ENCODE data around the gene MACROD2. TPM values are rescaled to one million over a fixed set of nuclear protein-coding genes. Genes with fewer than 3 reads are reported as not detected.
"Not testable (repeated sequence)": the region's sequence is repeated elsewhere in the genome, so short reads cannot be mapped to it uniquely, and the experiment has no call there.

MACROD2 gene
- polyA plus RNA-seq, 4 donors = 1.00 to 4.8 (median 1.4) TPM

DNA sequence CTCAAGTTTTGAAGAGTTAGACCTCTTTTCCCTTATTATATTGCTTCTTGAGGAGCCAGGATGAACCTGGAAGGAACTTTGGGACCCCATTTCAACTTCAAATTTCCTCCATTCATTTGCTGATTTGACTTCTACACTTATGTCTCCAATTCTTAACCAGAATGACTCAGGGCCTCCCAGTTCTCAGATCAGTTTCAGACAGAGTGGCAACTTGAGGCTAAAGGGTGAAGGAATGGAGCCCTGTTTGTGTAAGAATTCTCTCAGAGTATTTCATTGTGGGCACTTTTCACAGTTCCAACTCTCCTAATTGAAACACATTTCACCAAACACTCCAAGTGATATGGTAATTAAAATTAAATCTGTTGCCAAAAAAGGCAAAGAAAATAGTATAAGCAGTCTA lies 451.1 kb downstream of the MACROD2 start:
- no peaks in the 10 kb centered on the region for H3K4me1 ChIP-seq (ENCODE audit: control insufficient read depth in 3 of 3, insufficient read depth in 2 of 3, low read depth in 1 of 3, low read length in 2 of 3)
- FAIRE-seq (no peak), DNase-seq (no peak)
- H3K9me3 ChIP-seq (ENCODE audit: control insufficient read depth in 2 of 2, insufficient read depth in 1 of 2, low read depth in 1 of 2, low read length in 1 of 2) = peaks cover 0 to under 1% of the 10 kb centered on the region in 2 donors
- H3K4me3 ChIP-seq (ENCODE audit: low read depth in 1 of 3, low read length in 3 of 3) = no peak overlapping the region
- no peaks in the 10 kb centered on the region for H3K27me3 ChIP-seq (ENCODE audit: control insufficient read depth in 3 of 3, insufficient read depth in 3 of 3, low read length in 3 of 3)
- H3K36me3 ChIP-seq (ENCODE audit: control insufficient read depth in 3 of 3, insufficient read depth in 2 of 3, low read depth in 1 of 3, low read length in 3 of 3) = no peaks in the 10 kb centered on the region
- no peak overlapping the region for H3K27ac ChIP-seq (ENCODE audit: low read depth in 1 of 3, low read length in 2 of 3)

DNA sequence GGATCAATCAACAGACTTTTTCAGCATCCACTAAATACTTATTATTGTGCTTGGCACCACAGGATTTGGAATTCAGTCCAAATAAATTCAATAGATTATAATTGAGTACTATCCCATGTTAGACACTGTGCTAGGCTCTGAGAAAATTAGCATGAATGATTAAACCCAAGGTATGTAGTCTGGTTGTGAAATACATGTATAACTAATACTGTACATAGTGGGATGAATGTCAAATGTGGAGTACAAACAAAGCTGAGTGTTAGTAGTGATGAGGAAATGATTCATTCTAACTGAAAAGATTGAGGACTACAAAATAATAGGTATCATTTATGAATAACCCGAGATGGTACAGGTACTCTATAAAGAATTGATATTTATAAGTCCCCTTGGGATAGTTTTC lies 454.0 kb downstream of the MACROD2 start:
- FAIRE-seq (no peak), DNase-seq (no peak)
- peaks cover 0 to 4% of the 10 kb centered on the region in 2 donors for H3K9me3 ChIP-seq (ENCODE audit: control insufficient read depth in 2 of 2, insufficient read depth in 1 of 2, low read depth in 1 of 2, low read length in 1 of 2)
- H3K27ac ChIP-seq (ENCODE audit: low read depth in 1 of 3, low read length in 2 of 3) = no peak overlapping the region
- H3K4me3 ChIP-seq (ENCODE audit: low read depth in 1 of 3, low read length in 3 of 3) = no peak overlapping the region
- no peaks in the 10 kb centered on the region for H3K36me3 ChIP-seq (ENCODE audit: control insufficient read depth in 3 of 3, insufficient read depth in 2 of 3, low read depth in 1 of 3, low read length in 3 of 3)
- WGBS, 3 donors = 55 to 79% (median 59%) methylated on average over 1 of the region's 1 CpG
- no peaks in the 10 kb centered on the region for H3K27me3 ChIP-seq (ENCODE audit: control insufficient read depth in 3 of 3, insufficient read depth in 3 of 3, low read length in 3 of 3)
- no peaks in the 10 kb centered on the region for H3K4me1 ChIP-seq (ENCODE audit: control insufficient read depth in 3 of 3, insufficient read depth in 2 of 3, low read depth in 1 of 3, low read length in 2 of 3)

DNA sequence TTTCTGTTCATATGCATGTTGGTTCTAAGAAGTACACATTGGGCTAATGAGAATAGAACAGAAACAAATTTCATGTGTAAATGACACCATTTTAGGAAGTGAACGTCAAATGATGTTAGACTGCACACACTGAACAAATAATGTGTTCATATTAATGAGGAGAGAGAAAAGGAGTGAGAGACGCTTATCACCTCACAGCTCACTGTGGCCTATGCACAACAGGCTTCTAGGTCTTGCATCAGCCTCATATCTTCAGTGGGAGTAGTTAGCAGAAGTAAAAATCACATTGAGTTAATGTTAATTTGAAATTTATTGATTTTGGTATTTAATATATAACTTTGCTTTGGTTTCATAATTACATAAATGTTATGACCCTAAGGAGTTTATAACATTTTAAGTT lies 454.9 kb downstream of the MACROD2 start:
- no peak for DNase-seq

DNA sequence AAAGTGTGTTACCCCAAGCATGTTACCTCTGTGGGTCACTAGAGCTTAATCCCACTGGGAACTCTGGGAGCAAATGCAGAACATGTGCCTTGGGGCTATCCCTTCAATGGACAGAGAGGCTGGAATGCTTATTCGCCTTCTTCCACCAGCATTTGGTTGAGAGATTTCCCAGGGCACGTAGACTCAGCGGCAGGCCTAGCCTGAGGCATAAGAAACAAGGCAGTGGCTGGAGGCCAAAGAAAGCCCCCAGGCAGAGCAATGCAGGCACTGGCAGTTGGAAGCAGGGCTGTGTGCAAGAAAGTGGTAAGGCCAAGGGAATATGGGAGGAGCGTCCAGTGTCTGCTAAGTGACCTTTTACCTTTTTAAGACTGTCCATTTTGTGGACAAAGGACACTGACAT lies 456.1 kb downstream of the MACROD2 start:
- 89 to 94% (median 92%) methylated on average over 4 of the region's 4 CpGs for WGBS, 3 donors
- Histone ChIP-seq H3K27me3 (ENCODE audit: control insufficient read depth in 3 of 3, insufficient read depth in 3 of 3, low read length in 3 of 3) (no peaks in the 10 kb centered on the region), H3K9me3 (ENCODE audit: control insufficient read depth in 2 of 2, insufficient read depth in 1 of 2, low read depth in 1 of 2, low read length in 1 of 2) (peaks cover 0 to 4% of the 10 kb centered on the region in 2 donors), H3K27ac (ENCODE audit: low read depth in 1 of 3, low read length in 2 of 3) (no peak overlapping the region), H3K4me1 (ENCODE audit: control insufficient read depth in 3 of 3, insufficient read depth in 2 of 3, low read depth in 1 of 3, low read length in 2 of 3) (no peaks in the 10 kb centered on the region), H3K36me3 (ENCODE audit: control insufficient read depth in 3 of 3, insufficient read depth in 2 of 3, low read depth in 1 of 3, low read length in 3 of 3) (no peaks in the 10 kb centered on the region), H3K4me3 (ENCODE audit: low read depth in 1 of 3, low read length in 3 of 3) (no peak overlapping the region)
- FAIRE-seq (no peak), DNase-seq (no peak)

More for the DNA sequence above, 454.9 kb downstream of the MACROD2 start:
- 73 to 92% (median 74%) methylated on average over 2 of the region's 2 CpGs for WGBS, 3 donors
- H3K36me3 ChIP-seq (ENCODE audit: control insufficient read depth in 3 of 3, insufficient read depth in 2 of 3, low read depth in 1 of 3, low read length in 3 of 3) = no peaks in the 10 kb centered on the region
- no peaks in the 10 kb centered on the region for H3K4me1 ChIP-seq (ENCODE audit: control insufficient read depth in 3 of 3, insufficient read depth in 2 of 3, low read depth in 1 of 3, low read length in 2 of 3)
- peaks cover 0 to 4% of the 10 kb centered on the region in 2 donors for H3K9me3 ChIP-seq (ENCODE audit: control insufficient read depth in 2 of 2, insufficient read depth in 1 of 2, low read depth in 1 of 2, low read length in 1 of 2)
- H3K27ac ChIP-seq (ENCODE audit: low read depth in 1 of 3, low read length in 2 of 3) = no peak overlapping the region
- H3K4me3 ChIP-seq (ENCODE audit: low read depth in 1 of 3, low read length in 3 of 3) = no peak overlapping the region
- H3K27me3 ChIP-seq (ENCODE audit: control insufficient read depth in 3 of 3, insufficient read depth in 3 of 3, low read length in 3 of 3) = no peaks in the 10 kb centered on the region
- FAIRE-seq = no peak

DNA sequence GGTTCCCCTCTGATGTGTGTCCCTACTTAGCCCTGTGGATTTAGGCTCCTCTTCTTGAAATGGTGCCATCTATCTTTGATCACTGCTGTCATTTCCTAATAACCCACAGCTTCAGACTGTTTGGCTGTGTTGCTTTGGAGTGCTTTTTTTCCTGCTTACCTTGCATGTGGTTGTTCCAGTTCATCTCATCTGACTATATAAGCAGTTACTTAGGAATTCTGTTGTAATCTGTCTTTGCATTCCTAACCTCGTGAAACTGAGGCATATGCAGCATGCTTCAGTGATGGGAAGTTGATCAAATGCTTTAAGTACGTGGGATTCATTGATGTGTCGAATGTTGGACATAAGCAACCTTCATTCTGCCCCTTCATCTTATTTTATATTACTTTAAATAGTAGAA lies 457.9 kb downstream of the MACROD2 start:
- FAIRE-seq = no peak
- Histone ChIP-seq H3K36me3 (ENCODE audit: control insufficient read depth in 3 of 3, insufficient read depth in 2 of 3, low read depth in 1 of 3, low read length in 3 of 3) (no peaks in the 10 kb centered on the region), H3K27ac (ENCODE audit: low read depth in 1 of 3, low read length in 2 of 3) (no peak overlapping the region), H3K4me3 (ENCODE audit: low read depth in 1 of 3, low read length in 3 of 3) (no peak overlapping the region), H3K9me3 (ENCODE audit: control insufficient read depth in 2 of 2, insufficient read depth in 1 of 2, low read depth in 1 of 2, low read length in 1 of 2) (peaks cover 0 to 4% of the 10 kb centered on the region in 2 donors), H3K27me3 (ENCODE audit: control insufficient read depth in 3 of 3, insufficient read depth in 3 of 3, low read length in 3 of 3) (no peaks in the 10 kb centered on the region), H3K4me1 (ENCODE audit: control insufficient read depth in 3 of 3, insufficient read depth in 2 of 3, low read depth in 1 of 3, low read length in 2 of 3) (no peaks in the 10 kb centered on the region)
- DNase-seq = no peak
- WGBS, 3 donors = 66 to 87% (median 78%) methylated on average over 3 of the region's 3 CpGs

DNA sequence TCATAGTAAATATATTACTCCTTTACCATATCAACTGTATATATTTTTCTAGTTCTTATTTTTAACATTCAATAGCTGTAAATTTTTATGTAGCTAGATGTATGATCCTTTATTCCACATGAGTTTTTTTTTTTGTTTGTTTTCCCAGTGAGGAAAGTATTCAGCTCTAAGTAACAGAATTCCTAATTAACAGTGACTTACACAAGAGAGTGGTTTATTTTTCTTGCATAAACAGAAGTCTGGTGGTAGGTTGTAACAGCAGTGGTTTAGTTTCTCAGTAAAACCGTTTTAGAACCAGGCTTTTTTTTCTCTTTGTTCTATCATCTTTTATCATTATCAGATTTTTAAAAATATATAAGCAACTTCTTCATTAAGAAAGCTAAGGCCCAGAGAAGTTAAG lies 459.0 kb downstream of the MACROD2 start:
- no peaks in the 10 kb centered on the region for H3K4me1 ChIP-seq (ENCODE audit: control insufficient read depth in 3 of 3, insufficient read depth in 2 of 3, low read depth in 1 of 3, low read length in 2 of 3)
- H3K4me3 ChIP-seq (ENCODE audit: low read depth in 1 of 3, low read length in 3 of 3) = no peak overlapping the region
- no peak overlapping the region for H3K27ac ChIP-seq (ENCODE audit: low read depth in 1 of 3, low read length in 2 of 3)
- DNase-seq (no peak), FAIRE-seq (no peak)
- H3K36me3 ChIP-seq (ENCODE audit: control insufficient read depth in 3 of 3, insufficient read depth in 2 of 3, low read depth in 1 of 3, low read length in 3 of 3) = no peaks in the 10 kb centered on the region
- H3K27me3 ChIP-seq (ENCODE audit: control insufficient read depth in 3 of 3, insufficient read depth in 3 of 3, low read length in 3 of 3) = no peaks in the 10 kb centered on the region
- 41 to 48% (median 43%) methylated on average over 1 of the region's 1 CpG for WGBS, 3 donors
- peaks cover 0 to 4% of the 10 kb centered on the region in 2 donors for H3K9me3 ChIP-seq (ENCODE audit: control insufficient read depth in 2 of 2, insufficient read depth in 1 of 2, low read depth in 1 of 2, low read length in 1 of 2)

DNA sequence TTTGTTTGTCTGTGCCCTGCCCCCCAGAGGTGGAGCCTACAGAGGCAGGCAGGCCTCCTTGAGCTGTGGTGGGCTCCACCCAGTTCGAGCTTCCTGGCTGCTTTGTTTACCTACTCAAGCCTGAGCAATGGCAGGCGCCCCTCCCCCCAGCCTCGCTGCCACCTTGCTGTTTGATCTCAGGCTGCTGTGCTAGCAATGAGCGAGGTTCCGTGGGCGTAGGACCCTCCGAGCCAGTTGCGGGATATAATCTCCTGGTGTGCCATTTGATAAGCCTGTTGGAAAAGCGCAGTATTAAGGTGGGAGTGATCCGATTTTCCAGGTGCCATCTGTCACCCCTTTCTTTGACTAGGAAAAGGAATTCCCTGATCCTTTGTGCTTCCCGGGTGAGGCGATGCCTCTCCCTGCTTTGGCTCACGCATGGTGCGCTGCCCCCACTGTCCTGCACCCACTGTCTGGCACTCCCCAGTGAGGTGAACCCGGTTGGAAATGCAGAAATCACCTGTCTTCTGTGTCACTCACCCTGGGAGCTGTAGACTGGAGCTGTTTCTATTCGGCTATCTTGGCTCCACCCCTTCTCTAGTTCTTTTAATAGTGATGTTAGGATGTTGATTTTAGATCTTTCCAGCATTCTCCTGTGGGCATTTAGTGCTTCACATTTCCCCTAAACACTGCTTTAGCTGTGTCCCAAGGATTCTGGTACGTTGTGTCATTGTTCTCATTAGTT lies 471.9 kb downstream of the MACROD2 start:
- WGBS, 3 donors = 50 to 87% (median 77%) methylated on average over 16 to 17 of the region's 17 CpGs
- not testable (repeated sequence) for H3K4me3 ChIP-seq (ENCODE audit: low read depth in 1 of 3, low read length in 3 of 3); H3K36me3 ChIP-seq (ENCODE audit: control insufficient read depth in 3 of 3, insufficient read depth in 2 of 3, low read depth in 1 of 3, low read length in 3 of 3); H3K27ac ChIP-seq (ENCODE audit: low read depth in 1 of 3, low read length in 2 of 3); H3K27me3 ChIP-seq (ENCODE audit: control insufficient read depth in 3 of 3, insufficient read depth in 3 of 3, low read length in 3 of 3); H3K4me1 ChIP-seq (ENCODE audit: control insufficient read depth in 3 of 3, insufficient read depth in 2 of 3, low read depth in 1 of 3, low read length in 2 of 3); FAIRE-seq
- peaks cover 0 to 13% of the 10 kb centered on the region in 2 donors for H3K9me3 ChIP-seq (ENCODE audit: control insufficient read depth in 2 of 2, insufficient read depth in 1 of 2, low read depth in 1 of 2, low read length in 1 of 2)
- peak in 1 of 2 donors; percentile 11 for DNase-seq

DNA sequence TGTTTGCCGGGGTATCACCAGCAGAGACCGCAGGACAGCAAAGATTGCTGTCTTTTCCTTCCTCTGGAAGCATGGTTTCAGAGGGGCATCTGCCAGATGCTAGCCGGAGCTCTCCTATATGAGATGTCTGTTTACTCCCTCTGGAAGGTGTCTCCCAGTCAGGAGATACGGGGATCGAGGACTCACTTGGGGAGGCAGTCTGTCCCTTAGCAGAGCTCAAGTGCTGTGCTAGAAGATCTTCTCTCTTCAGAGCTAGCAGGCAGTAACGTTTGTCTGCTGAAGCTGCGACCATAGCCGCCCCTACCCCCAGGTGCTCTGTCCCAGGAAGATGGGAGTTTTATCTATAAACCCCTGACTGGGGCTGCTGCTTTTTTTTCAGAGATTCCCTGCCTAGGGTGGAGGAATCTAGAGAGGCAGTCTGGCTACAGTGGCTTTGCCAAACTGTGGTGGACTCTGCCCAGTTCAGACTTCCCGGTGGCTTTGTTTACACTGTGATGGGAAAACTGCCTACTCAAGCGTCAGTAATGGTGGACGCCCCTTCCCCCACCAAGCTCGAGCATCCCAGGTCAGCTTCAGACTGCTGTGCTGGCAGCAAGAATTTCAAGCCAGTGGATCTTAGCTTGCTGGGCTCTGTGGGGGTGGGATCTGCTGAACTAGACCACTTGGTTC lies 475.0 kb downstream of the MACROD2 start:
- no peak for FAIRE-seq
- H3K9me3 ChIP-seq (ENCODE audit: control insufficient read depth in 2 of 2, insufficient read depth in 1 of 2, low read depth in 1 of 2, low read length in 1 of 2) = peaks cover 0 to 13% of the 10 kb centered on the region in 2 donors
- peak; percentile 62 to 80 for DNase-seq
- no peak overlapping the region for H3K4me3 ChIP-seq (ENCODE audit: low read depth in 1 of 3, low read length in 3 of 3)
- H3K27me3 ChIP-seq (ENCODE audit: control insufficient read depth in 3 of 3, insufficient read depth in 3 of 3, low read length in 3 of 3) = no peaks in the 10 kb centered on the region
- 29 to 61% (median 40%) methylated on average over 12 of the region's 12 CpGs for WGBS, 3 donors
- no peaks in the 10 kb centered on the region for H3K36me3 ChIP-seq (ENCODE audit: control insufficient read depth in 3 of 3, insufficient read depth in 2 of 3, low read depth in 1 of 3, low read length in 3 of 3)
- H3K27ac ChIP-seq (ENCODE audit: low read depth in 1 of 3, low read length in 2 of 3) = no peak overlapping the region
- H3K4me1 ChIP-seq (ENCODE audit: control insufficient read depth in 3 of 3, insufficient read depth in 2 of 3, low read depth in 1 of 3, low read length in 2 of 3) = peaks cover 0 to 8% (median 3%) of the 10 kb centered on the region in 3 donors
